H7 (cell line): ENCODE results near the gene SLC35E1. TPM values are rescaled to one million over a fixed set of nuclear protein-coding genes. Genes with fewer than 3 reads are reported as not detected.

Experiments used
- DNase-seq: peaks from one replicate; pipeline ENCODE4 v3.0.0; 2012
- H3K27me3 ChIP-seq: 2 replicates; pipeline ENCODE4 v1.6.0; 2011; ENCODE audit warnings: mild to moderate bottlenecking, low read length; ENCODE audit not compliant: control insufficient read depth, insufficient read depth
- H3K36me3 ChIP-seq: replicated peaks from 2 replicates; pipeline ENCODE4 v1.5.1; 2011; ENCODE audit warnings: low read length; ENCODE audit not compliant: control insufficient read depth, insufficient read depth
- H3K4me3 ChIP-seq: 2 replicates; pipeline ENCODE4 v1.5.1; 2011; ENCODE audit warnings: low read depth, mild to moderate bottlenecking, control low read depth, low read length, moderate library complexity; ENCODE audit not compliant: insufficient read depth
- total RNA-seq: library from RNA; depleted of rRNA; stranded (reverse); fragments of >200 nt; shearing (Covaris generic); gene quantifications from 2 replicates; pipeline ENCODE4 v1.2.3, GENCODE V29; 2014

Gene SLC35E1
- total RNA-seq, 1 experiment from 2014 or later = 14.7 TPM

- no peaks in the 10 kb centered on the region for H3K27me3 ChIP-seq
- no peaks in the 10 kb centered on the region for H3K36me3 ChIP-seq
- DNase-seq = peak; percentile 34
- no peak overlapping the region for H3K4me3 ChIP-seq
Measured at GRCh38 chr19:16590876-16591802, 18.9 kb upstream of the SLC35E1 start.

DNA sequence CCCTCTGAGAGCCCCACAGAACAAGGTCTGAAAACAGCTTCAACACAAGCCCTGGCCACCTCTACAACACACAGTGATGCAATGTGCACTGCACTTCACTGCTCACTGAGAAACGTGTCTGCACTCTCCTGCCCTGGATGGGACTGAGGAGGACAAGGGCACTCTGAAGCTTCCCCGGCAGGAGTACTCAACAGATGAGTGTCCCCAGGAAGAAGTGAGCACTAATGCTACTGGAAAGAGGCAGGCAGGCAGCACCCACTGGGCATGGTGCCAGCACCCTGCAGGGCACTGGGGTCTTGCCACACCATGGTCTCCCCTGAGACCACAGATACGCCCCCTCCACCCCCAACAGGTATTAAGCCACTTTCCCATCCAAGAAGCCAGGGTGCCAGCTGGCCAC lies 17.7 kb upstream of the SLC35E1 start:
- Histone ChIP-seq H3K27me3 (no peaks in the 10 kb centered on the region), H3K4me3 (no peak overlapping the region), H3K36me3 (no peaks in the 10 kb centered on the region)
- DNase-seq = peak; percentile 43

- Histone ChIP-seq H3K36me3 (no peaks in the 10 kb centered on the region), H3K4me3 (no peak overlapping the region), H3K27me3 (no peaks in the 10 kb centered on the region)
- peak; percentile 37 for DNase-seq
Measured at GRCh38 chr19:16588824-16589577, 16.8 kb upstream of the SLC35E1 start.

DNA sequence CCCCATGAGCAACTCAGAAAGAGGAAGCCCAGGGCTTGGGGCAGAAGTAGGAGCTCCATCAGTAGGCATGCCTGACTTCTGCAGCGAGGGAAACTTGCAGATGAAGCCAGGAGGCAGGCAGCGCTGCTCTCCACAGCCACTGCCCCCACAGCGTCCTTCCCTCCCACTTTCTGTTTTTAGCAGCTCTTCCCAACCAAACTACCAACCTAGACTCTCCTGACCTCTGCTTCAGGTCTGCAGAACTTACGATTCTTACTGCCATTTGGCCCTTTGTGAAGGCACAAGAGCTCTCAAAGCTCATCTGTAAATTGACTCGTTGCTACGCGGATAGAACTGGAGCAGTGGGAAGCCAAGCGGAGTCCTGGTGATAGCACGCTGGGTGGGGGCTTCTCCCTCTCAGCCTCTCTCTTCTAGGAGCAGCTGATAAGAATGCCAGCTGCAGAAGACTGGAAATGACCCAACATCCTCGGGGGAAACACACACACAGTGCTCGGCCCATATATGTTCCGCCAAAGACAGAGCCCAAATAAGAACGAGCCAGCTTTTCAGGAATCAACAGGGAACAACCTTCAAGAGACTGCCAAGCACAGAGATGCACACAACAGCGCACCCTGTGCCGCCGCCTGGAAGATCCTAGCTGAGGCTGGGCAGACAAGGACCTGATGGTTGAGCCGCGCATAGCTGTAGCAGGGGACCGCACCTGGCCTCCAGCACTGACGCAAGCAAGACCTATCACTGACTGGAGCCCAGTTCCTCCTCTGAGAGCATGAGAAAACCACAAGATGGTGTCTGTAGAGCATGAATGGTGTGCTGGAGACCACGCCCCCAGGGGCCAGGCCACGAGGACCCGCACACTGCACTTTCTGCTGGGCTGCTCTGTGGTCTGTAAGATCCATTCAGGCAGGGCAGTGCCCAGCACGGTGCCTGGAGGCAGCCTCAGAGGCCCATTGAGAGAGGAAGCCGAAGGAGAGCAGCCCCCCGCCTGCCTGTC lies 15.9 kb upstream of the SLC35E1 start:
- Histone ChIP-seq H3K4me3 (no peak overlapping the region), H3K36me3 (no peaks in the 10 kb centered on the region), H3K27me3 (no peaks in the 10 kb centered on the region)
- DNase-seq = peak; percentile 65

- H3K36me3 ChIP-seq = no peaks in the 10 kb centered on the region
- no peaks in the 10 kb centered on the region for H3K27me3 ChIP-seq
- no peak overlapping the region for H3K4me3 ChIP-seq
- no peak for DNase-seq
Measured at GRCh38 chr19:16586991-16587832, 15.0 kb upstream of the SLC35E1 start.

GRCh38 chr19:16586477-16586871 lies 14.3 kb upstream of the SLC35E1 start:
- no peaks in the 10 kb centered on the region for H3K36me3 ChIP-seq
- no peak for DNase-seq
- H3K4me3 ChIP-seq = no peak overlapping the region
- H3K27me3 ChIP-seq = no peaks in the 10 kb centered on the region

- Histone ChIP-seq H3K4me3 (no peak overlapping the region), H3K27me3 (no peaks in the 10 kb centered on the region), H3K36me3 (no peaks in the 10 kb centered on the region)
- no peak for DNase-seq
Measured at GRCh38 chr19:16585808-16586476, 13.7 kb upstream of the SLC35E1 start.

DNA sequence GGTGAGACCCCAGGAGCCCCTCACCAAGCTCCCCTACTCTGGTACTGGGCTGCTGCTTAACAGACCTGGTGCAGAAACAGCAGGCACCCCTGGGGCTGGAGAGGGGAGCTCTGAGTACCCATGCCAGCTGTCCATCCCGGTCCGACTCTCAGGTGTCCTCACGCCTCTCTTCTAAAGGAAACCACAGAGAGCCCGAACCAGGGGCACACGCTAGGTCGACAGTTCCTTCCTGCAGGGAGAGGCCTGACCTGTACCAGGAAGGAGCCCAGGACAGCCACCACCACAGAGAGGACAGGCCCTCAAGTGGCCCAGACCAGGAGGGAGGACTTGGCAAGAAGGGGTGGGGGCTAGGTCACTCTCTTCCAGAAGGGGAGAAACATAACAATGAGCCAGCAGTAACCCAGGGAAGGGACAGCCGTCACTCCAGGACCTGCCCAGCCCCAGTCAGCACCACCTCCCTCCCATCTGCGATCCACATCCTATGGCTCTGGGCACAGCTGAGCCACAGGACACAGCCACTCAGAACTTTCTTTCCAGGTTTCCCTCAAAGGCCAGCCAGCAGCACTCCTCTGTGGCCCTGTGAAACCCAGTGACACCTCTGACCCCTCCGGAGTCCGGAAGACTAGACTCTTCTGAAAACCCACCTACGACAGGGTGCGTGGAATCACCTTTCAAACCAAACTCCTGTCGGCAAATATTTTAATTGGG lies 13.0 kb upstream of the SLC35E1 start:
- Histone ChIP-seq H3K27me3 (no peaks in the 10 kb centered on the region), H3K4me3 (no peak overlapping the region)
- no peak for DNase-seq

DNA sequence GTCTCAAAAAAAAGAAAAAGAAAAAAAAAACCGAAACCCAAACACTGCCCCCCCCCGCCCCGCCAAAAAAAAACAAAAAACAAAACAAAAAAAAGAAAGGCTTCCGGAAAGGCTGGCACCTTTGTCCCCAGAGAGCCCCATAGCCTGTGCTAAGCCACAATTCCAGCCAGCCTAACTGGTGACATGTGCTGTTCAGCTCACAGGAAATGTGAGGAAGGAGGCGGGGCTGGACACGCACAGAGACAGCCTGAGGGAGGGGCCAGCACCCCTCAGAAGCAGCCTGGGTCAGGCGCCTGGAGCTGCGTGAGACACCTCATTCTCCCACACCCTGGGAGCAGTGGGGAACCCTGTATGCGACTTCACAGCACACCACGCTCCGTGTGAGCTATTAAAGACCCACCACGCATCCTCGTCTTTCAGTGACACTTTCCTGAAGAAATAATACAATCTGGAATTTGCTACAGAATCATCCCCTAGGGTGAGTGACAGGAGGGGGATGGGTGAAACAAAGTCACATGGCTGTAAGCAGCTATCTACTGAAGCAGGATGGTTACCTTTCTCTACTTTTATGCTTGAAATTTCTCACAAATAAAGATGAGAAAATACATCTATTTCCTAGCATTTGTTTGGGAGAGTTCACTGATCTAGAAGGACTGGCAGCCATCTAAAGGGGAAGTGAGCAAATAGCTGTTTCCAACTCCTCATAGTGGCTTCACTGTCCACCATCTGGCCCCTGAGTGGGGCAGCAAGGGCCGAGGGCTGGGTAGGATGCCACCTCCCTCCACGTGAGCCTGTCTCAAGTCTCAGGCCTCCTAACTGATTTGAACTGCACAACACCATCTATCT lies 12.3 kb upstream of the SLC35E1 start:
- Histone ChIP-seq H3K27me3 (no peaks in the 10 kb centered on the region), H3K36me3 (no peaks in the 10 kb centered on the region), H3K4me3 (no peak overlapping the region)
- DNase-seq = peak; percentile 92

More for the DNA sequence above, 13.0 kb upstream of the SLC35E1 start:
- H3K36me3 ChIP-seq = no peaks in the 10 kb centered on the region

DNA sequence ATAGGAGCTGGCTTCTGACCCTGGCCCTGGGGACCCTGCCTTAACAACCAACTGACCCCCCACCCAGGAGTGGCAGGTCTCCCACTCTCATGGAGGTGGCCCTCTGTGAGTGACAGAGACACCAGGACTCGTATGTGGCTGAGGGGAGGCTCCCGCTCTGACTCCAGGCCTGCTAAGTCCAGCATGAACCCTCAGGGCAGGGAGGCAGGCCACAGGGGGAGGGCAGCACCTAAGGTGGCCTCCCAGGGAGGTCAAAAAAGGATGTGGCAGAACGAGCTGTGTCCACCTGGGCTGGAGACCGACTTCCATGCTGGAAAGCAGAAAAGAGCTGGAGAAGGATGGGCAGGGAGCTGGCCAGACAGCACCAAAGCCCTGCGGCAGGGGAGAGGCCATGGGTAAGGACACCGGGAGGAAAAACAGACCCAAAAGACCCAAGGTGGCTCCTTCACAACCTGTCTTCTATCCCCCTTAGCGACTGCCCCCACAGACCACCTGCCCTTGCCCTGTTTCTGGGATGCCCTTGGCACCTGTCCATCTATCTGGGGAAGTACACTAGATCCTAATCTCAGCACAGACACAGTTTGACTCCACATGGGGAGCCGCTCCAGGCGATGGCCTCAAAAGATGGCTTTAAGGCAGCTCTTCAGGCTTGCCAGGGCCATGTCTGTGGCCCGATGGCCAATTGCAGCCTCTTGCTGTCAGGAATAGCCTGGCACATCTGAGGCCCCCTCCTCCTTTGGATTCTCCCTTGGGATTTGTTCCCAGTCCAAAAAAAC lies 10.5 kb upstream of the SLC35E1 start:
- H3K27me3 ChIP-seq = no peaks in the 10 kb centered on the region
- no peak for DNase-seq
- no peak overlapping the region for H3K4me3 ChIP-seq
- no peaks in the 10 kb centered on the region for H3K36me3 ChIP-seq

DNA sequence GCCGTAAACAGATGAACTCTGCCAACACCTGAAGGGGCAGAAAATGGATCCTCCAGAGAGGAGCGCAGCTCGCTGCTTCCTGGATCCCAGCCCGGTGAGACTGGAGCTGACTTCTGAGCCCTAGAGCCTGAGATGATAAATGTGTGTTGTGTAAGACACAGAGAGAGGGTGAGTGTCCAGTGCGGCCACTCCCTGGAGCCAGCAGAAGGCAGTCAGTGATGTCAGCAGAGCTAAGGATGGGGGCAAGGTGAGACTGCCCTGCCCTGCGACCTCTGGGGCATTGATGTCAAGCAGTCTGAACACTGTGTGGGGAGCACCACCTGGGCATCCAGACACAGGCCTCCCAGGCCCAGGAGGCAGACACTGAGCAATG lies 9.7 kb upstream of the SLC35E1 start:
- Histone ChIP-seq H3K36me3 (0 out of 2 replicates have a peak, but pooled peaks cover 1% of the 10 kb centered on the region), H3K27me3 (no peaks in the 10 kb centered on the region), H3K4me3 (no peak overlapping the region)
- DNase-seq = no peak
